ENCODE data around the gene ITGA7. TPM values are rescaled to one million over a fixed set of nuclear protein-coding genes. Genes with fewer than 3 reads are reported as not detected.
A peak's percentile ranks its signal among the peaks of the same experiment; 100 is the strongest.

Gene ITGA7
- total RNA-seq, 1 donor from 2014 or later = 26.5 TPM

GRCh38 chr12:55663391-55663790, 44.3 kb downstream of the ITGA7 start:
- Histone ChIP-seq H3K27ac (ENCODE audit: low read depth, low read length) (no peak overlapping the region), H3K27me3 (ENCODE audit: insufficient read depth, low read length) (peaks cover 4% of the 10 kb centered on the region), H4K20me1 (ENCODE audit: insufficient read depth, low read length) (no peaks in the 10 kb centered on the region), H3K9ac (ENCODE audit: low read length) (no peak overlapping the region), H3K36me3 (ENCODE audit: insufficient read depth, low read length) (no peaks in the 10 kb centered on the region), H3K4me3 (ENCODE audit: insufficient read depth, low read depth, low read length) (no peak overlapping the region), H3K9me3 (ENCODE audit: insufficient read depth, low read depth, low read length) (no peaks in the 10 kb centered on the region), H3K79me2 (ENCODE audit: insufficient read depth, low read length) (no peaks in the 10 kb centered on the region), H2AFZ (ENCODE audit: low read depth, low read length) (no peak overlapping the region), H3K4me1 (ENCODE audit: insufficient read depth, low read length) (no peaks in the 10 kb centered on the region), H3K4me2 (ENCODE audit: low read length) (no peak overlapping the region)
- Mint-ChIP-seq H3K27ac (ENCODE audit: unreplicated experiment) (no peak overlapping the region), H3K9me3 (ENCODE audit: unreplicated experiment) (no peaks in the 10 kb centered on the region), H3K36me3 (ENCODE audit: low read depth, unreplicated experiment) (no peaks in the 10 kb centered on the region), H3K27me3 (ENCODE audit: low read depth, unreplicated experiment) (peaks cover 15% of the 10 kb centered on the region), H3K4me3 (ENCODE audit: unreplicated experiment) (no peak overlapping the region), H3K4me1 (ENCODE audit: low read depth, unreplicated experiment) (no peaks in the 10 kb centered on the region)
- FAIRE-seq (no peak), DNase-seq (ENCODE audit: low read depth) (no peak)
- no peak for TF ChIP-seq EZH2 (IDR thresholded peaks at IDR 0.05; ENCODE audit: insufficient read depth, low read length)
- TF ChIP-seq CTCF (IDR thresholded peaks at IDR 0.05; ENCODE audit: insufficient read depth, low read depth, low read length) = no peak

GRCh38 chr12:55659486-55660385, 48.0 kb downstream of the ITGA7 start:
- DNase-seq (ENCODE audit: low read depth) = peak; percentile 45
- H3K4me2 ChIP-seq (ENCODE audit: low read length) = no peak overlapping the region
- no peak overlapping the region for H3K27ac ChIP-seq (ENCODE audit: low read depth, low read length)
- H3K4me3 ChIP-seq (ENCODE audit: insufficient read depth, low read depth, low read length) = no peak overlapping the region
- H3K9me3 ChIP-seq (ENCODE audit: insufficient read depth, low read depth, low read length) = no peaks in the 10 kb centered on the region
- no peak for TF ChIP-seq EZH2 (IDR thresholded peaks at IDR 0.05; ENCODE audit: insufficient read depth, low read length)
- peak; percentile 57 for TF ChIP-seq CTCF (IDR thresholded peaks at IDR 0.05; ENCODE audit: insufficient read depth, low read depth, low read length)
- no peaks in the 10 kb centered on the region for H3K4me1 ChIP-seq (ENCODE audit: insufficient read depth, low read length)
- H2AFZ ChIP-seq (ENCODE audit: low read depth, low read length) = no peak overlapping the region
- H3K9ac ChIP-seq (ENCODE audit: low read length) = no peak overlapping the region
- H3K27me3 ChIP-seq (ENCODE audit: insufficient read depth, low read length) = peaks cover 10% of the 10 kb centered on the region
- H3K36me3 Mint-ChIP-seq (ENCODE audit: low read depth, unreplicated experiment) = no peaks in the 10 kb centered on the region
- no peaks in the 10 kb centered on the region for H4K20me1 ChIP-seq (ENCODE audit: insufficient read depth, low read length)
- H3K4me3 Mint-ChIP-seq (ENCODE audit: unreplicated experiment) = no peak overlapping the region
- no peaks in the 10 kb centered on the region for H3K79me2 ChIP-seq (ENCODE audit: insufficient read depth, low read length)
- no peak overlapping the region for H3K27ac Mint-ChIP-seq (ENCODE audit: unreplicated experiment)
- H3K4me1 Mint-ChIP-seq (ENCODE audit: low read depth, unreplicated experiment) = no peaks in the 10 kb centered on the region
- H3K36me3 ChIP-seq (ENCODE audit: insufficient read depth, low read length) = no peaks in the 10 kb centered on the region
- peaks cover 33% of the 10 kb centered on the region for H3K27me3 Mint-ChIP-seq (ENCODE audit: low read depth, unreplicated experiment)
- H3K9me3 Mint-ChIP-seq (ENCODE audit: unreplicated experiment) = no peaks in the 10 kb centered on the region
- no peak for FAIRE-seq

Data from astrocyte (in vitro differentiated cells and primary cell).